Measurements from ENCODE around the gene HBB.

DNA sequence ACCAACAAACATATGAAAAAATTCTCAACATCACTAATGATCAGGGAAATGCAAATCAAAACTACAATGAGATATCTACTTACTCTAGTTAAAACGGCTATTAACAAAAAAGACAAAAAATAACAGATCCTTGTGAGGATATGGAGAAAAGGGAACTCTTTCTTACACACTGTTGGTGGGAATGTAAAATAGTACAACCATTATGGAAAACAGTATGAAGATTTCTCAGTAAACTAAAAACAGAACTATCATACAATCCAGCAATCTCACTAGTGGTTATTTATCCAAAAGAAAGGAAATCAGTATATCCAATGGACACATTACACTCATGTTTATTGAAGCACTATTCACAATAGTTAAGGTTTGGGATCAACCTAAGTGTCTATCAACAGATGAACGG lies 39.0 kb upstream of the HBB start:
- TF ChIP-seq, protein P1, sequence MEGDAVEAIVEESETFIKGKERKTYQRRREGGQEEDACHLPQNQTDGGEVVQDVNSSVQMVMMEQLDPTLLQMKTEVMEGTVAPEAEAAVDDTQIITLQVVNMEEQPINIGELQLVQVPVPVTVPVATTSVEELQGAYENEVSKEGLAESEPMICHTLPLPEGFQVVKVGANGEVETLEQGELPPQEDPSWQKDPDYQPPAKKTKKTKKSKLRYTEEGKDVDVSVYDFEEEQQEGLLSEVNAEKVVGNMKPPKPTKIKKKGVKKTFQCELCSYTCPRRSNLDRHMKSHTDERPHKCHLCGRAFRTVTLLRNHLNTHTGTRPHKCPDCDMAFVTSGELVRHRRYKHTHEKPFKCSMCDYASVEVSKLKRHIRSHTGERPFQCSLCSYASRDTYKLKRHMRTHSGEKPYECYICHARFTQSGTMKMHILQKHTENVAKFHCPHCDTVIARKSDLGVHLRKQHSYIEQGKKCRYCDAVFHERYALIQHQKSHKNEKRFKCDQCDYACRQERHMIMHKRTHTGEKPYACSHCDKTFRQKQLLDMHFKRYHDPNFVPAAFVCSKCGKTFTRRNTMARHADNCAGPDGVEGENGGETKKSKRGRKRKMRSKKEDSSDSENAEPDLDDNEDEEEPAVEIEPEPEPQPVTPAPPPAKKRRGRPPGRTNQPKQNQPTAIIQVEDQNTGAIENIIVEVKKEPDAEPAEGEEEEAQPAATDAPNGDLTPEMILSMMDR (IDR thresholded peaks at IDR 0.05; ENCODE audit: low read length), result no peak
- TF ChIP-seq EZH2 (optimal IDR thresholded peaks at IDR 0.05; ENCODE audit: low read depth, low read length) (no peak), EZH2phosphoT487 (IDR thresholded peaks at IDR 0.05; ENCODE audit: low read length) (no peak)

Data from MM.1S (cell line).